HG03045 (cell line): ENCODE data around the gene ABCA12.

ENCODE experiments used
- ATAC-seq: cut with Tn5 transposase; IDR thresholded peaks from one replicate; pipeline ENCODE4 v1.9.1; 2021; ENCODE audit warnings: mild to moderate bottlenecking, moderate library complexity; ENCODE audit not compliant: unreplicated experiment

Gene ABCA12

DNA sequence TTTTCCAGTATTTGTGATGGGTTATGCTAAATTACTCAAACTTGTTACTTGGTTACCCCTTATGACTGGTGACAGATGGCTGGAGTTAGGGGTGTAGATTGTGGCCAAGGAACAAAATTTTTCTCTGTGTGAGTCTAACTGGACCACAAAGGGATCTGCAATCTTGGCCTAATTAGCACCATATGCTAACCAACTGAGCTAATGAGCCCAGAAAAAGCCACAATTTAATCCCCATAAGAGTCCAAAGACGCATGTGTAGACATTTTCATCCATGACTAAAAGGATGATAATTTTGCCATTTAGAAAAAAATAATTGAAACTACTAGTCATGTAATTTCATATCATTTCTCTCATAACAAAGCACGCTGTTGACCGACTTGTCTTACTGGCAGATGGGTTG, 151.2 kb downstream of the ABCA12 start:
- ATAC-seq = no peak

DNA sequence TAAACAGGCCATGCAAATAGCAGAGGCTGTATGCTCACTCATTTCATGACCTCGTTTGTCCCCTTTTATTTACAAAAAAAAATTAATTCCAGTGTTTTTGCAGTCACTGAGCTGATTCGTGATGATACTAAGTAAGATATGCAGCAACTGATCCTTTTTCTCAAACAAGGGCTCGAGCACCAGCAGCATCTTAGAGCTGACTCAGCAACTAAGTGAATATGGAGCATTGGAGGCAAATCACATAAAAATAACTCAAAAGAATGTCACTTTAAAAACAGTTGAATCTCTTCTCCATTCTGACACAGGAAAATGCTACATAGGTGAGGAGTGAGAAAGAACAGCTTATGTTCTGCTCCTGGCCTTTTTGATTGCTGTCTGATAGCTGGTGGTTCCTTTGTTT, 152.8 kb downstream of the ABCA12 start:
- ATAC-seq = no peak

DNA sequence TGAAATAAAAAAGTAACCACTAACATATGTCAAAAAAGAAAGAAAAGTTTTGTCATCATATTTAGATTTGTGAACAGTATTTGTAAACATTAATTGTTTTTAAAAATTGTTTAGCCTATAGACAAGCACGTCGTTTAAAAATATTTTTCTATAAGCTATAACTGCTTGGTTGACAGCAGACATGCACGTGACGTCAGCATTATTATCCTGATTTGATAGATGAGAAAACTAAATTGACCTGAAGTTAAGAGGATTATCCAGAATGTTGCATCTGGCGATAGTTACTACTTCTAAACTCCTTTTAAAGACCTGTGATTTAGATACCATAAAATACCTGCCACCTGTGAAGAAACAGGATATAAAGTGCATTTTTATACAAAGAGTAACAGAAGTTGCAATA, 172.0 kb downstream of the ABCA12 start:
- ATAC-seq = no peak

DNA sequence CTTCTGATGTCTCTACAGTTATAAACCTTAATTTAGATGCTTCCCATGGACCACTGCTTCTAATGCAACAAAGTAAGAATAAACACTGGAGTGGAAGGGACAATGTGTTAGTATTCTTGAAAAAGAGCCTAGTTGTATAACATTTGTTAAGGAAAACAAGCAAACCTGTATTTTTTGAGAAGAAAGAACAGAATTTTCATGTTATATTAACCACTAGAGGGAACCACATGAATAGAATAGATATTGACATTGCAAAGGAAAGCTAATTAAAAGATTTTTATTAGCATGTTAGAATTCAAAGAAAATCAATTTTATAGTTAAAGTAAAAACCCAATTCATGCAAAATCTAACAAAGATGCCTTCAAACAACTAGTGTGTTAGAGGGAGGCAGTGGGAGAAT, 177.7 kb downstream of the ABCA12 start:
- no peak for ATAC-seq

DNA sequence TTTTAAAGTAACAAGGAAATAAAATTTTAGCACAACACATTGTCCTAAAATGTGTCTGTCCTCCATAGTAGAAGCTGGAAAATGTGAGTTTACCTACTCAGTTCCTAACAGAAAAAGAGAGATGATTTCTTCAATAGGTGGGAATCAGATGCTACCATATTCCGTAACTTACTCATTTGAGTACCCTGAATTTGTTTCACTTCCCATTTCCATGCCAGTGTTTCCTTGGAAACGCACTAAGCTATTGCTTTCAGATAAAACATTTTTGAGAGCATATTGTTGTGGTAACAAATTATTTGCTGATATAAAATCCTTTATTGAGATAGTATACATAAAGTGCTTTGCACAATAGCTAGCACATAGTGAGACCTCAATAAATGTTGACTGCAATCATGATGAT, 191.5 kb downstream of the ABCA12 start:
- no peak for ATAC-seq

DNA sequence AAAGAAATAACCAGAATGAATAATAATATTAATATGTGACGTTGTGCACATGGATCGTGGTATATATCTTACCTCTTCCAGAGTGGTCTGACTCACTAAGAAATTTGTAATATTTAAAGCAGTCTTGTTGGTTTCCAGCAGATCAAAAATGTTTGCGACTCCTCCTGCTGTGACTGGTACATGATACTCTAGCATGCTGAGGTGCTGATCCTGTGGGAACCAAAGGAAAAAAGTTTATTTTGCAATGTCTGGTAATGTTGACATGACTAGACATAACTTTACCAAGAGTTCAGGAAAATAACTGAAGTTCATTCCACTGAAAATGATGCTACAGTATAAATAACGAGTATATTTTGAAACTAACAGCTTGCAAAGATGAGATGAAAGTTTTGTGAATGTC, 204.4 kb downstream of the ABCA12 start:
- ATAC-seq = no peak

DNA sequence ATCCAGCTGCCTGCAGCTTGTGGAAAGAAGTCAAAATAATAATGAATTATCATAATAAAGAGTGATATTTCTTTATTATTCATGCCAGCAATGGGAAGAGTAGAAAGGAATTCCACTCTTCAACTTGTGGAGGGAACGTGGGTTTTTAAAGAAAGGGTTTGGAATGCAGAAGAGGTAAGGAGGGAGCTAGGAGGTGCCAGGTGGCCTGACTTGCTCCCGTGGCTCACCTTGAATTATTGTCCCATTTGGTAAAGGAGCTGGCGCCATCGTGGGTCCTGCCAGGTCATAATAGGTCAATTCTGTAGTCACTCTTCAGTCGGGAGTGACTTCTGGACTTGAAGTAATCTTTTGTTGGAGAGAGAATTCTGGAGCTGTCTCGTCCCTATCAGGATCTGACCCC, 233.8 kb downstream of the ABCA12 start:
- ATAC-seq = no peak

DNA sequence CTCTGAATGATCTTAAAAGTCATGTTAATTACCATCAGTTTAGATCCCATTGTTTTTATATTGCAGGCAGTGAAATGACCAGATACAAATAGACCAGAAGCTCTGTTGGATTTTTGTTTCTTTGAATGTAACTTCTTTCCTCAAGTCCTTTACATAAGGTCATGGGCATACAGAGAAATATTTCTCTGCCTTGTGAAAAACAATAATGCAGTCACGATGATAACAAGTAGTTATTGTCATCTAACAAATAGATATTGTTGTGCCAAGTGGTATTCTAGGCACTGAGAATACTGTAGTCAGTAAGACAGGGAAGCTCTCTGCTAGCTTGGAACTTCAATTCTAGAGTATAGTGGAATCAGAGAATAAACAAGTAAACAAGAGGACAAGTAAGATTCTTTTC, 234.2 kb downstream of the ABCA12 start:
- no peak for ATAC-seq

DNA sequence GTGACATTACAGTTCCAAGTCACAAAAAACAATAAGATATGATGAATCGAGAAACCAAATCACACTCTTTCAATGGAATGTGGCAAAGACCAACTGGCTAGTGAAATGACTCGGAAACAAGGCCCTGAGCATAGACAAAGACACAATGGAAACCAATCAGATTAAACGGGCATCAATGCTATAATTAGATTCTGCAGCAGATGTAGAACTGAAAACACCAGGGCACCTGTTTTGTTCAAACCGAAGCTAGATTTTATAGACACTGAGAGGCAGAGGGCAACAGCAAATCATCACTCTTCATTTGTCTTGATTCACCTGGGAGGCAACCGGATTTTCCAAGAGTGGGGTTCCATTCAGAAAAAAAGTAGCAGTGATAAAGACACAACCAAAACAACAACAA, 236.1 kb downstream of the ABCA12 start:
- ATAC-seq = no peak

DNA sequence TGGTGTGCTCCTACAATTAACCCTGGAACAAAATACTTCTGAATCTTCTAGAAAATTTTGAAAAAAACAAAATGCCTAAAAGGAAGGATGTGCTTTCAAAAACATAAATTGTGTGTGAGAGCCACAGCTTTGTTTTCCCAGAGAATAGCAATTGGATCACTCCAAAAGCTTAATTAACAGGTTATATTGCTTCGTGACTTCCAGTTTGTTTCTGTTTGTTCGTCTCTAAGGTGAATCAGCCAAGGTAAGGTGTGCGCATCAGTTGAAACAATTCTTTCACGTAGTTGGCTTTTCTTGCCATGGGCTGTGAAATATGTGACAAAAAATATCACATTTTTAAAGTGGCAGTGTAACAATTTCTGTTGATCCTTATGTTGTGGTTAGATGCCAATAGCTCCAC, 238.7 kb downstream of the ABCA12 start:
- ATAC-seq = no peak

DNA sequence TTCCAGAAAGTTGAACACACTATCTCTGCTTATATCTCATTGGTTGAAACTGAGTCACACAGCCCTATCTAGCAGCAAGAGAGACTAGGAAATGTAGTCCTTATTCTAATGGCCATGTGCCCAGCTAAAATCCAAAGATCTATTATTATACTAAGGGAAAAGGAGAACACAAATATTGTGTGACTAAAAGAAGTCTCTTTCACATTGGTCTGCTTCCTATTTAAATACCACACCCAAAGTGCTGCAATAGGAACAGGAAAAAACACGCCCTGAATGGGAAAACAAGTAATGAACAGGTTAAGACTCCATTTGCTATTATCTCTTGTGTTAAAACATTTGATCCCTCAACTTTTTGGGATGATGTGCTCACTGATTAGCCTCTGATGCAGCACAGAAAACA, 242.2 kb downstream of the ABCA12 start:
- no peak for ATAC-seq

DNA sequence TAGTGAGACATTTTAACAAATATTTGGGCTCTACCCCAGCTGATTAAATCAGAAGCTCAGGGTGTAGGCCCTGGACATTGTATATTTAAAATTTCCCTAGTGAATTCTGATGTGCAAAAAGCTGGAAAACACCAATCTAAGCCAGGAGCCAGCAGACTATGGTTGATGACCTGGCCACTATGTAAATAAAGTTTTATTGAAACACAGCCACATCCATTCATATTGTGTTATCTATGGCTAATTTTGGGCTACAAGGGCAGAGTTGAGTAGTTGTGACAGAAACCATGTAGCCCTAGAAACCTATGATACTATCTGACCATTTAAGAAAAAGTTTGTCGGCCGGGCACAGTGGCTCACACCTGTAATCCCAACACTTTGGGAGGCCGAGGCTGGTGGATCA, 243.0 kb downstream of the ABCA12 start:
- no peak for ATAC-seq

DNA sequence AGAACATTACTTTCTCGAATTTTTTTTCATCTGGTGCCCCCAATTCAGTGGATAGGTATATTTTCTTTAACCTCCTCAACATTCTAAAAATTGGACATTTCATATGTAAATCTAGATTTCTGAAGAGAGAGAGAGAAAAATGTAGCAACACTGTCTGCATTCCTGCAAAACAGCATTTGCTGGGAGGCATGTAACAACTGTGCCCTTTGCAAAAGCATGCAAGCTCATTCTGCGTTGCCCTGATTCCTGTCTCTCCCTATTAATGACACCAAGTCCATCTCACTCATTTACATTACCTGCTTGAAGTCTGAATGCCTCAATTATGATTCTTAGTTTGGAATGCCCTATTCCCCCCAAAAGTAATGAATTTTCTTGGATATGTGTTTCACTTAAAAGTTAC, 249.1 kb downstream of the ABCA12 start:
- no peak for ATAC-seq

DNA sequence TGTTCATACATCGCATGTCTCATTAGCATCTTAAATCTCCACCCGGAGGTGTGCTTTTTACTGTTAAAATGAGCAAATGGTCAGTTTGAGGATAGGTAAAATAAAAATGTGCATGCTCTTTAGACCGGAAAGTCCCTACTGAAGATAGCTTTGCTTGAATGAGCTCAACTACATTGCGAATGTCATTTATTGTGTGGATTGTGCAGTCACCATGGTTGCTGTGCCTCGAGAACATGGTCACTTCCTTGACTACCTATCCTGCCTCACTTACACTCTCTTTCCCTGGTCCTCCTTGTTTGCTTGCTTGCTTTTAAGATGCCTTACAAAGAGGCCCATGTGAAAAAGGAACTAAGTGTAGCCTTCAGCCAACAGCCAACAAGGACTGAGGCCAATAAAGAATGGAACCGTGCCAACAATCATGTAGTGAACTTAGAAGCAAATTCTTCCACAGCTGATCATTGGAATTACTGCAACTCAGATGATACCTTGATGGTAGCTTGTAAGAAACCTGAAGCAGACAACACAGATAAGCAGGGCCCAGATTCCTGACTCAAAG, 256.7 kb downstream of the ABCA12 start:
- no peak for ATAC-seq
